Mesenchymal stem cell (in vitro differentiated cells and primary cell): ENCODE measurements around the gene RUFY4.

ENCODE experiments used
- DNase-seq: peaks from one replicate; pipeline ENCODE4 v3.0.0-alpha.2; 2013
- H2AFZ ChIP-seq: one replicate; pipeline ENCODE4 v1.6.1; 2013; ENCODE audit warnings: low read depth, mild to moderate bottlenecking, control low read depth, inconsistent platforms, low read length, moderate library complexity
- H2AK5ac ChIP-seq: 2 replicates; pipeline ENCODE4 v1.6.1; 2013; ENCODE audit warnings: low read length, moderate library complexity, mild to moderate bottlenecking, inconsistent platforms; ENCODE audit not compliant: severe bottlenecking
- H2BK120ac ChIP-seq: one replicate; pipeline ENCODE4 v1.6.1; 2013; ENCODE audit warnings: low read depth, mild to moderate bottlenecking, inconsistent platforms, low read length, moderate library complexity
- H2BK12ac ChIP-seq, 2 experiments: one replicate each; pipeline ENCODE4 v1.6.1; 2013; ENCODE audit warnings: inconsistent platforms in 2 of 2, low read length in 2 of 2, mild to moderate bottlenecking in 2 of 2, moderate library complexity in 2 of 2, control low read depth in 1 of 2
- H2BK15ac ChIP-seq: one replicate; pipeline ENCODE4 v1.6.1; 2013; ENCODE audit warnings: mild to moderate bottlenecking, low read depth, inconsistent platforms; ENCODE audit not compliant: poor library complexity, severe bottlenecking
- H2BK5ac ChIP-seq: 2 replicates; pipeline ENCODE4 v1.6.1; 2013; ENCODE audit warnings: low read depth, mild to moderate bottlenecking, low read length, control low read depth, inconsistent platforms; ENCODE audit not compliant: poor library complexity, severe bottlenecking
- H3K14ac ChIP-seq, 2 experiments: one replicate each; pipeline ENCODE4 v1.6.1; 2013; ENCODE audit warnings: inconsistent platforms in 2 of 2, low read length in 2 of 2, control low read depth in 1 of 2, mild to moderate bottlenecking in 1 of 2, moderate library complexity in 1 of 2
- H3K18ac ChIP-seq, 2 experiments: one replicate each; pipeline ENCODE4 v1.6.1; 2013; ENCODE audit warnings: inconsistent platforms in 2 of 2, low read length in 2 of 2, control low read depth in 1 of 2, low read depth in 1 of 2, mild to moderate bottlenecking in 1 of 2
- H3K23ac ChIP-seq, 2 experiments: one replicate each; pipeline ENCODE4 v1.6.1; 2013; ENCODE audit warnings: inconsistent platforms in 2 of 2, low read length in 2 of 2, mild to moderate bottlenecking in 2 of 2, moderate library complexity in 2 of 2, control low read depth in 1 of 2
- H3K27ac ChIP-seq: 2 replicates; pipeline ENCODE4 v1.5.1; 2013; ENCODE audit warnings: mild to moderate bottlenecking, moderate library complexity, low read length, control low read depth, inconsistent platforms; ENCODE audit not compliant: poor library complexity, severe bottlenecking
- H3K27me3 ChIP-seq, 2 experiments: 2 replicates each; pipeline versions ENCODE4 v1.6.1 to v1.7.0; 2013; ENCODE audit warnings: low read length in 2 of 2, mild to moderate bottlenecking in 2 of 2, moderate library complexity in 2 of 2, control low read depth in 1 of 2, inconsistent platforms in 1 of 2; ENCODE audit not compliant: control insufficient read depth in 1 of 2, insufficient read depth in 1 of 2
- H3K36me3 ChIP-seq, 2 experiments: 2 replicates each; pipeline versions ENCODE4 v1.6.1 to v1.7.0; 2013; ENCODE audit warnings: low read length in 2 of 2, control low read depth in 1 of 2, inconsistent platforms in 1 of 2, low read depth in 1 of 2, mild to moderate bottlenecking in 1 of 2; ENCODE audit not compliant: insufficient read depth in 2 of 2, control insufficient read depth in 1 of 2
- H3K4ac ChIP-seq, 2 experiments: one replicate each; pipeline ENCODE4 v1.6.1; 2013; ENCODE audit warnings: inconsistent platforms in 2 of 2, low read length in 2 of 2, mild to moderate bottlenecking in 2 of 2, moderate library complexity in 2 of 2, control low read depth in 1 of 2, low read depth in 1 of 2
- H3K4me1 ChIP-seq: 2 replicates; pipeline ENCODE4 v1.6.1; 2013; ENCODE audit warnings: low read depth, low read length, control low read depth; ENCODE audit not compliant: control insufficient read depth, insufficient read depth
- H3K4me2 ChIP-seq: 2 replicates; pipeline ENCODE4 v1.6.1; 2013; ENCODE audit warnings: low read length, mild to moderate bottlenecking, inconsistent platforms; ENCODE audit not compliant: poor library complexity, severe bottlenecking
- H3K4me3 ChIP-seq, 2 experiments: 2 replicates each; pipeline versions ENCODE4 v1.5.1 to v1.7.0; 2013; ENCODE audit warnings: low read length in 2 of 2, mild to moderate bottlenecking in 2 of 2, control low read depth in 1 of 2, low read depth in 1 of 2; ENCODE audit not compliant: insufficient read depth in 1 of 2
- H3K79me1 ChIP-seq: replicated peaks from 2 replicates; pipeline ENCODE4 v1.6.1; 2013; ENCODE audit warnings: mild to moderate bottlenecking, control low read depth, low read length, inconsistent platforms; ENCODE audit not compliant: poor library complexity, severe bottlenecking
- H3K9ac ChIP-seq: 2 replicates; pipeline ENCODE4 v1.7.0; 2013; ENCODE audit warnings: mild to moderate bottlenecking, low read length, moderate library complexity
- H3K9me3 ChIP-seq: 2 replicates; pipeline ENCODE4 v1.7.0; 2013; ENCODE audit warnings: mild to moderate bottlenecking, low read length; ENCODE audit not compliant: control insufficient read depth
- H4K8ac ChIP-seq: one replicate; pipeline ENCODE4 v1.6.1; 2013; ENCODE audit warnings: inconsistent platforms, mild to moderate bottlenecking, low read length, moderate library complexity
- H4K91ac ChIP-seq: one replicate; pipeline ENCODE4 v1.6.1; 2013; ENCODE audit warnings: mild to moderate bottlenecking, low read length, inconsistent platforms
- WGBS: methylation state at CpG from one replicate; pipeline ENCODE4 v1.1.7; 2013; ENCODE audit warnings: mixed read lengths; 5-methylcytosine and 5-hydroxymethylcytosine counted together

Gene RUFY4

DNA sequence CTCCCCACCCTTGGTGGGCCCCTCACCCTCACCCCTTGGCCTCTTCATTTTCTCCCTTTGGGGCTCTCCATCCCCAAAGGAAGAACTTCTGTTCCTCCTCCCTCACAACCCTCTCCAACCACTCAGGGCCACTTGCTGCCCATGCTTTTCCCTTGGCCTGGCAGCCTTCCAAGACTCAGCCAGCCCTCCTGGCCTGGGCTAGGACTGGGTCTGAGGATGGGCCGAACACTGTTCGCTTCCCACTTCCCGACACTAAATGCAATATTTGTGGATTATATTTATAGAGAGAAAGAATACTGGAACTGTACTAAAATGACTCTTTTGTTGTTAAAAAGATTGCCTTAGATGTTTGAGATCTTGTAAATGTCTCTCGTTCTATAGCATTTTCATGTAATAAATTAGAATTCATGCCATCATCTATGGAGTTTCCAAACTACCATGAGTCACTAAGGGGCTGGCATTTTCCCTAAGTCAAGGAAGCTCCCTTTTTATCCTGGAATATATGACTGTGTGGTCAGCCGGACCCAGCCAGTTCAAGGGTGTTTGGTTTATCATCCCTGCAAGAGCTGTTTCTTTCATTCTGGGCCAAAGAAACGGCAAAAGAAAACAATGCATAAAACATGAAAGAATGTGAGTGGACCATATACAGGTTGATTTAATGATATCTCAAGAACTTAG lies 60.5 kb downstream of the RUFY4 start:
- Histone ChIP-seq H3K14ac (no peak overlapping the region), H2BK15ac (no peak overlapping the region), H3K9me3 (no peaks in the 10 kb centered on the region), H3K4ac (no peak overlapping the region), H2BK12ac (no peak overlapping the region), H3K79me1 (no peaks in the 10 kb centered on the region), H2AK5ac (no peak overlapping the region), H4K91ac (no peak overlapping the region), H3K4me1 (no peaks in the 10 kb centered on the region), H3K4me2 (no peak overlapping the region), H3K18ac (no peak overlapping the region), H4K8ac (no peak overlapping the region), H3K23ac (no peak overlapping the region), H3K4me3 (no peak overlapping the region), H2BK5ac (no peak overlapping the region), H3K36me3 (no peaks in the 10 kb centered on the region), H2BK120ac (no peak overlapping the region), H3K27ac (no peak overlapping the region), H3K9ac (no peak overlapping the region), H2AFZ (no peak overlapping the region), H3K27me3 (peaks cover 49 to 74% of the 10 kb centered on the region in 2 experiments)
- WGBS, result 86% methylated on average over 3 of the region's 6 CpGs
- peak; percentile 17 for DNase-seq

DNA sequence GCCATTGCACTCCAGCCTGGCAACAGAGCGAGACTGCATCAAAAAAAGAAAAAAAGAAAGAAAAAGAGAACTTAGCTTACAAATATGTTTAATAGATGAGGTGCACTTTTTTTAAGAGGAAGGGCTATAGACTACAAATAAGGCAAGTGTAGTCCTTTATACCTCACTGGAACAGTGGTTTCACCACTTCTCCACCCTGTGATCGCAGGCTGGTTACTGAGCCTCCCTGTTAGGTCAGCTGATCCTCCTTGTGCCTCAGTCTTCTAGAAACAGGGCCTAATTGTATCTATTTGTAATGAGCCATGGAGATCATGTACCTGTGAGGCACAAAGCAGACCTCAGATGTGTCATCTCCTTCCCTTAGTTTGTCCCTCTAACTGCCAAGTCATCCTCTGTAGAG lies 61.3 kb downstream of the RUFY4 start:
- H3K9ac ChIP-seq, result no peak overlapping the region
- H2AK5ac ChIP-seq, result no peak overlapping the region
- H3K27ac ChIP-seq, result no peak overlapping the region
- DNase-seq, result no peak
- H2BK5ac ChIP-seq, result no peak overlapping the region
- no peak overlapping the region for H2BK120ac ChIP-seq
- no peak overlapping the region for H4K8ac ChIP-seq
- no peaks in the 10 kb centered on the region for H3K36me3 ChIP-seq
- H3K4ac ChIP-seq, result no peak overlapping the region
- no CpG with 5 or more reads among the region's 2 CpGs for WGBS
- H3K4me1 ChIP-seq, result no peaks in the 10 kb centered on the region
- no peak overlapping the region for H3K14ac ChIP-seq
- H3K4me2 ChIP-seq, result no peak overlapping the region
- H3K18ac ChIP-seq, result no peak overlapping the region
- no peak overlapping the region for H2BK12ac ChIP-seq
- no peak overlapping the region for H3K4me3 ChIP-seq
- no peaks in the 10 kb centered on the region for H3K9me3 ChIP-seq
- no peak overlapping the region for H2AFZ ChIP-seq
- H3K23ac ChIP-seq, result no peak overlapping the region
- no peaks in the 10 kb centered on the region for H3K79me1 ChIP-seq
- no peak overlapping the region for H4K91ac ChIP-seq
- H3K27me3 ChIP-seq, result peaks cover 44 to 74% of the 10 kb centered on the region in 2 experiments
- H2BK15ac ChIP-seq, result no peak overlapping the region

DNA sequence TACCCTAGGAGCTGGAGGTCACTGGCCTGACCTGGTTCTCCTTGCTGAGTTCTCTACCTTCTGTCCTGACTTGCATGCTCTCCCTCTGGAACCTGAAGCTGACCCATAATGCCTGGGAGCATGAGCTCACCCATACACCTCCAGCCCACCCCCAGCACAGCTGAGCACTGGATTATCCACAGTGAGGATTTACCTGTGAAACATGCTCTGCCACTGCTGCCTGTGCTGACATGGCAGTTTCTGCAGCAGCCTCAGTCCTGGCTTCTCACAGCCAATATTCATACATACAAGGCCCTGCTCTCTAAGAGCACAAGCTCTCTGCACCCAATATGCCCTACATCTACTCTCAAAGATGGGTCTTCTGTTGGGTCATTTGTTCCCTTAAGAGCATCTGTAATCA lies 61.8 kb downstream of the RUFY4 start:
- H2BK12ac ChIP-seq, result no peak overlapping the region
- H3K27me3 ChIP-seq, result peaks cover 44 to 74% of the 10 kb centered on the region in 2 experiments
- no peaks in the 10 kb centered on the region for H3K79me1 ChIP-seq
- H2AK5ac ChIP-seq, result no peak overlapping the region
- no peak overlapping the region for H3K23ac ChIP-seq
- no peak overlapping the region for H3K4ac ChIP-seq
- peak overlapping the region in 1 of 2 experiments; percentile 11 for H3K14ac ChIP-seq
- H2BK120ac ChIP-seq, result no peak overlapping the region
- no peaks in the 10 kb centered on the region for H3K9me3 ChIP-seq
- no peak overlapping the region for H3K4me2 ChIP-seq
- DNase-seq, result no peak
- H3K36me3 ChIP-seq, result no peaks in the 10 kb centered on the region
- H3K9ac ChIP-seq, result no peak overlapping the region
- H4K8ac ChIP-seq, result no peak overlapping the region
- no peak overlapping the region for H3K27ac ChIP-seq
- H2BK15ac ChIP-seq, result no peak overlapping the region
- no peaks in the 10 kb centered on the region for H3K4me1 ChIP-seq
- H2AFZ ChIP-seq, result no peak overlapping the region
- H3K4me3 ChIP-seq, result no peak overlapping the region
- H2BK5ac ChIP-seq, result no peak overlapping the region
- no peak overlapping the region for H4K91ac ChIP-seq
- no peak overlapping the region for H3K18ac ChIP-seq

DNA sequence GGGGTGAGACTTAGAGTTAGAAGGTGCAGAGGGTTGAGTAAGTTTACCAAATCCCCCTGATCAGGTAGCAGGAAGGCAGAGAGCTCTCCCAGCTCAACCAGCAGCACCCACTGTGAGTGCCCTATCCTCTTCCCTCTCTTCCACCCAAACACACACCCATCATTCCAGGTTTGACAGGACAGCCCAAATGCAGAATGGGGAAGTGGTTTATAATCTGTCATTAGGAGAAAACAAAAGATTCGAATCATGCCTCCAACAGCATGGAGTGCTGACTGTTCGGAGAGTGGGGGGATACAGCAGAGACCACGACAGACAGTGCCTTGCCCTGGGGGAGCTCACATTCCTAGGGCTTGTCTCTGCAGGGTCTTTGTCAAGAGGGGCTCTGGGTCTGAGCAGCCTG lies 68.5 kb downstream of the RUFY4 start:
- Histone ChIP-seq H3K27ac (no peak overlapping the region), H3K9me3 (no peaks in the 10 kb centered on the region), H3K23ac (no peak overlapping the region), H3K27me3 (peaks cover 47 to 82% of the 10 kb centered on the region in 2 experiments), H2AK5ac (no peak overlapping the region), H2BK120ac (no peak overlapping the region), H2BK5ac (no peak overlapping the region), H2BK15ac (no peak overlapping the region), H3K79me1 (no peaks in the 10 kb centered on the region), H3K18ac (no peak overlapping the region), H4K8ac (no peak overlapping the region), H3K9ac (no peak overlapping the region), H4K91ac (no peak overlapping the region), H3K4me3 (no peak overlapping the region), H3K4ac (no peak overlapping the region), H3K4me1 (no peaks in the 10 kb centered on the region), H3K14ac (no peak overlapping the region), H2AFZ (no peak overlapping the region), H3K36me3 (no peaks in the 10 kb centered on the region), H3K4me2 (no peak overlapping the region), H2BK12ac (no peak overlapping the region)
- no peak for DNase-seq
- WGBS, result 81% methylated on average over 3 of the region's 3 CpGs
